Right lobe of liver (tissue), 6 donors: Measurements from ENCODE around the gene PRKCA. TPM values are rescaled to one million over a fixed set of nuclear protein-coding genes. Genes with fewer than 3 reads are reported as not detected.

Source experiments
- ATAC-seq, 4 donors: fragments of 200-7000 bp; cut with Tn5 transposase; one replicate each; pipeline ENCODE4 v1.9.1; 2020; ENCODE audit warnings: mild to moderate bottlenecking in 4 of 4, moderate library complexity in 4 of 4
- DNase-seq, 3 donors: peaks; one replicate each; pipeline ENCODE4 v3.0.0-alpha.2; 2020
- H3K27ac ChIP-seq, 3 donors: fragments of 200-600 bp; one replicate each; pipeline ENCODE4 v1.8.0; 2022
- H3K27me3 ChIP-seq, 2 donors: fragments of 200-600 bp; one replicate each; pipeline ENCODE4 v1.8.0; 2022
- H3K36me3 ChIP-seq, 4 donors: fragments of 200-600 bp; sonication (generic) in 1 of 4; one replicate each; pipeline versions ENCODE4 v1.5.1 to v1.8.0; 2017 to 2022; ENCODE audit warnings: control low read depth in 1 of 4
- H3K4me1 ChIP-seq, 4 donors: fragments of 200-600 bp; sonication (generic) in 1 of 4; one replicate each; pipeline versions ENCODE4 v1.5.1 to v1.8.0; 2017 to 2022; ENCODE audit warnings: control low read depth in 1 of 4
- H3K4me3 ChIP-seq, 3 donors: fragments of 200-600 bp; one replicate each; pipeline ENCODE4 v1.8.0; 2022
- H3K9me3 ChIP-seq, 4 donors: fragments of 200-600 bp; sonication (generic) in 1 of 4; one replicate each; pipeline versions ENCODE4 v1.5.1 to v1.8.0; 2017 to 2022; ENCODE audit warnings: control low read depth in 1 of 4
- POLR2A ChIP-seq: fragments of 450-650 bp; IDR thresholded peaks from one replicate; pipeline ENCODE4 v1.6.1; 2017; ENCODE audit warnings: antibody characterized with exemption, mild to moderate bottlenecking
- WGBS: methylation state at CpG from one replicate; pipeline ENCODE4 v1.1.6; 2018; ENCODE audit warnings: low coverage, low lambda C conversion rate; ENCODE audit not compliant: insufficient coverage; ENCODE audit errors: missing lambda C conversion rate; 5-methylcytosine and 5-hydroxymethylcytosine counted together
- intact Hi-C, 2 donors: fragments of 100-400 bp; cut with DNase I; formaldehyde crosslinking; loops; one replicate each; pipeline versions ENCODE4 v1.11.2 to v1.14.1; 2022
- total RNA-seq, 6 experiments: library from RNA; depleted of rRNA in 2 of 6; stranded (reverse); fragments of >200 nt in 2 of 6; fragmentation: NEBNext Ultra II Directional in 3 of 6; extraction: Animal tissue kit (Norgen Biotek cat#: 25700) in 3 of 6; gene quantifications; one replicate each; pipeline versions ENCODE4 v1.1.0 to v1.2.4, GENCODE V29; 2016 to 2023
- TF ChIP-seq, protein P1 (sequence below), 4 donors: fragments of 200-600 bp in 3 of 4; fragments of 450-650 bp in 1 of 4; IDR thresholded peaks; one replicate each; pipeline versions ENCODE4 v1.5.1 to v1.8.0; 2016 to 2022; ENCODE audit warnings: antibody characterized with exemption in 4 of 4, mild to moderate bottlenecking in 2 of 4
- donor health status: DM: no; HTN: yes; CAD: no.
- donor health status: DM: no; HTN: no; CAD: no.
- donor health status: DM: no; HTN: no; CAD: no.
- donor health status: DM: no; HTN: yes; CAD: no.
- donor health status: DM: no; HTN: yes; CAD: no.

The PRKCA gene
- total RNA-seq, 6 experiments from 2014 or later, result 11.7 to 23.0 (median 18.7) TPM

DNA sequence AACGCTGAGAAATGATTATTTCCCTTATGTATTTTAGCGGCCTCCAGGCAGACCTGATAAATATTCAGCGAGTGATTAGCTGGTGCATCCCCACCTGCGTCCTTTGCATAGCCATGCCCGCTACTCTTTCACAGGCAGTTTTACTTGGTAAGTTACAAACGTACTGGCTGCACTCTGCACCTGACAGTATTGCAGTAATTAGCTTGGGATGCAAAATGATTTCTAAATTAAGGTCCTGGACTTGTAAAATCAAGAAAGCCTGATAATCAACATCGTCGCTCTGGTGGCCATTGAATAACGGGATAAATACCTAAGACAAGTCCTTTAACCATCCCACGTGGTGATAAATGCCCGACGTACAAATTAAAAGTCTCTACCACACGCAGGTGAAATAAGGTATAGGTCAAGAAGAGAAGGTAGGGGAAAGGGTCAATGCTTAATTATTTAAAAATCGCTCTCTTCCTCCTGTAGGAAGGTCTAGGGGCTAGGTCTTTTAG lies 998 bp upstream of the PRKCA start:
- H3K9me3 ChIP-seq, result no peaks in the 10 kb centered on the region
- peak overlapping the region in 1 of 3 donors; percentile 61 for H3K27ac ChIP-seq
- TF ChIP-seq, protein P1, sequence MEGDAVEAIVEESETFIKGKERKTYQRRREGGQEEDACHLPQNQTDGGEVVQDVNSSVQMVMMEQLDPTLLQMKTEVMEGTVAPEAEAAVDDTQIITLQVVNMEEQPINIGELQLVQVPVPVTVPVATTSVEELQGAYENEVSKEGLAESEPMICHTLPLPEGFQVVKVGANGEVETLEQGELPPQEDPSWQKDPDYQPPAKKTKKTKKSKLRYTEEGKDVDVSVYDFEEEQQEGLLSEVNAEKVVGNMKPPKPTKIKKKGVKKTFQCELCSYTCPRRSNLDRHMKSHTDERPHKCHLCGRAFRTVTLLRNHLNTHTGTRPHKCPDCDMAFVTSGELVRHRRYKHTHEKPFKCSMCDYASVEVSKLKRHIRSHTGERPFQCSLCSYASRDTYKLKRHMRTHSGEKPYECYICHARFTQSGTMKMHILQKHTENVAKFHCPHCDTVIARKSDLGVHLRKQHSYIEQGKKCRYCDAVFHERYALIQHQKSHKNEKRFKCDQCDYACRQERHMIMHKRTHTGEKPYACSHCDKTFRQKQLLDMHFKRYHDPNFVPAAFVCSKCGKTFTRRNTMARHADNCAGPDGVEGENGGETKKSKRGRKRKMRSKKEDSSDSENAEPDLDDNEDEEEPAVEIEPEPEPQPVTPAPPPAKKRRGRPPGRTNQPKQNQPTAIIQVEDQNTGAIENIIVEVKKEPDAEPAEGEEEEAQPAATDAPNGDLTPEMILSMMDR (IDR thresholded peaks at IDR 0.05), result no peak
- no peak for TF ChIP-seq POLR2A
- H3K36me3 ChIP-seq, result no peaks in the 10 kb centered on the region
- intact Hi-C loops, result no loop called here
- peaks cover 0 to 20% (median 2%) of the 10 kb centered on the region in 4 donors for H3K4me1 ChIP-seq
- 43% methylated on average over 14 of the region's 14 CpGs for WGBS
- DNase-seq (no peak), ATAC-seq (no peak)
- peak overlapping the region; percentile 79 to 88 (median 79) for H3K4me3 ChIP-seq
- H3K27me3 ChIP-seq, result no peaks in the 10 kb centered on the region

DNA sequence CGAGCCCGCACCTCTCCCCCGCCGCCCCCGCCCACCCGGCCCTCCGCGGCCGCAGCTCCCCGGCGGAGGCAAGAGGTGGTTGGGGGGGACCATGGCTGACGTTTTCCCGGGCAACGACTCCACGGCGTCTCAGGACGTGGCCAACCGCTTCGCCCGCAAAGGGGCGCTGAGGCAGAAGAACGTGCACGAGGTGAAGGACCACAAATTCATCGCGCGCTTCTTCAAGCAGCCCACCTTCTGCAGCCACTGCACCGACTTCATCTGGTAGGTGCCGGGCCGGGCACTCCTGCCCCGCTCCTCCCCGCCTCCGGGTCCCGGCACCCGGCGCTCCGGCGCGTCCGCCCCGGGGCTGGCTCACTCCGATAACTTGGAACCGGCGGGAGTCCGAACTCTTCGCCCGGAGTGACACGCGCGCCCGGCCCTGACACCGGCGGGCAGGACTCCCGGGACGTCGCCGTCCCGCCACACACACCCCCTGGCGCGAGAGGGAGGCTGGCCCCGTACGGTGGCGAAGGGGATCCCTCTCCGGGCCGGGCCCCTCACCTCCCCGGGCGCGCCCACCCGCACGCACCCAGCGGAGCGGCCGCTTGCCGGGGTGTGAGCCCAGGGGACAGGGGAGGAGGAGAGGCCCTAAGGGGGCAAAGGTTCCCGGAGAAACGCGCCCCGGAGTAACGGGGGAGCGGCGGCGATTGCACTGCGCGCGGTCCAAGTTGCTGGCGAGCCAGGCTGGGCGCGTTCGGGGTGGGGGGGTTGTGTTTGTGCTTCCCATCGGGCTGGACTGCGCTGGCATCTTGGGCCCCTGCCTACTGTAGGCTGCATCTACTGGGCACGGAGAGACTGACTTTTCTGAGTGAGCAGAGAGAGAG lies 581 bp downstream of the PRKCA start:
- H3K27ac ChIP-seq, result peak overlapping the region; percentile 75 to 80 (median 79)
- intact Hi-C loops, result no loop called here
- DNase-seq, result peak; percentile 66 to 90 (median 84)
- peak; percentile 62 to 79 (median 73) for ATAC-seq
- peaks cover 0 to 20% (median 2%) of the 10 kb centered on the region in 4 donors for H3K4me1 ChIP-seq
- no peaks in the 10 kb centered on the region for H3K27me3 ChIP-seq
- TF ChIP-seq, protein P1 (IDR thresholded peaks at IDR 0.05), result no peak
- peak; percentile 54 for TF ChIP-seq POLR2A
- no peaks in the 10 kb centered on the region for H3K9me3 ChIP-seq
- peak overlapping the region; percentile 79 to 91 (median 87) for H3K4me3 ChIP-seq
- no peaks in the 10 kb centered on the region for H3K36me3 ChIP-seq
- WGBS, result 0% methylated on average over 16 of the region's 91 CpGs

DNA sequence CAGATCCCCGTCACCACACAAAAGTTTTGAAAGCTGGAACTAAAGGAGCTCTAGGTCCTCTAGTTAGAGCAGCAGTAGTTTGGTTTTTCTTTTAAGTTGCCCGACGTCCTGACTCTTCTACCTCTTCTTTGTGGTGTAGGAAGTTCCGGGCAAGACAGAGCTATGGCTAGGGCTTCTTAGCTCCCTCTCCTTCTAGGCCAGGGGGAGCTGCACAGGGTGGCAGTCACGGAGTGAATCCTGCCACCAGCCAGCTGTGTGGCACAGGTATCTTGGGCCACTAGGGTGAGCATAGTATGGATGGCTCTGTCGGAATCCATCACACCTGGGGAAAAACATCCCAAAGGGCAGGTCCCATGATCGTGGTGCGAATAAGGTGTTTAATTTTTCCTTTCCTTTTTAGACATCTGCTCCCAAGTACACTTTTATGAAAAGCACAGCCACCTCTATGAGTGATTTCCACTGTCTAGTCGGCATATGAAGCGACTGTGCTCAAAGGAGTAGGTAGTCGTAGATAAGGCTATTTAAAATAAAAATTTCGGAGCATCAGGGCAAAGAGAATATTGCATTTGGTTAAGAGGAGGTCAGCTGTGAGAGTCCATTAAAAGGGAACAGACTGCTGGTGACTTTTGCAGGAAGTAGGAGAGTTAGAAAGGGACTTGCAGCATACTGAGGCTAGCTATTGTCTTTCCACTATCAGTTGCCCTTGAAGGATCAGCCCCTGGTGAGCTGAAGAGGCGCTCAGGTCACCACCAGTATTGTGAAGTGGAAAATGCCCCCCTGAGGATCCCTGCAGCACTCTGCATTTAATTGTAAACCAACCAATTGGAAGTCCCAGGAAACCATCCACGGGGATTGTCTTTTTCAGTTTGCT lies 2.1 kb downstream of the PRKCA start:
- intact Hi-C loops, result no loop called here
- H3K27me3 ChIP-seq, result no peaks in the 10 kb centered on the region

DNA sequence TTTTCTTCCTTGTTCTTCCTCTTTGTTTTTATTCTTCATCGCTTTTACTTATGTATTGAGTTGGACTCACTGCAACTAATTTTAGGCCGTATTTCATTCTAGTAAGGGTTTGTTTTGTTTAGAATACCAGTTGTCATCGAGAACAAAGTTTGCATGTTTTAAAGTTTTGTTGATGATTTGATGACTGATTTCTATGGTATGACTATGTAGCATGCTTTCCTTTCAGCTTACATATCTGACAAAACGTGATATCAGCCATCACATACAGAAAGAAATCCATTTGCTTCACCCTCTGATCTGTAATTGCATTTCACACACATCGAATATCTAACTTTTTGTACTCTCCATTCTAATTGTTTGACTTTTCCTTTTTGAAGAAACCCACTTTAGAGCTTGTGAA lies 4.0 kb downstream of the PRKCA start:
- DNase-seq (no peak), ATAC-seq (no peak)
- WGBS, result 62% methylated on average over 5 of the region's 5 CpGs
- H3K9me3 ChIP-seq, result no peaks in the 10 kb centered on the region
- intact Hi-C loops, result no loop called here
- H3K4me3 ChIP-seq, result no peak overlapping the region
- no peaks in the 10 kb centered on the region for H3K36me3 ChIP-seq
- H3K27ac ChIP-seq, result no peak overlapping the region
- H3K4me1 ChIP-seq, result peaks cover 0 to 20% (median 2%) of the 10 kb centered on the region in 4 donors
- H3K27me3 ChIP-seq, result no peaks in the 10 kb centered on the region
- TF ChIP-seq, protein P1 (IDR thresholded peaks at IDR 0.05), result no peak
- TF ChIP-seq POLR2A, result no peak

More for the DNA sequence above, 2.1 kb downstream of the PRKCA start:
- Histone ChIP-seq H3K9me3 (no peaks in the 10 kb centered on the region), H3K27ac (peak overlapping the region; percentile 41 to 80 (median 79)), H3K4me1 (peaks cover 0 to 20% (median 2%) of the 10 kb centered on the region in 4 donors), H3K36me3 (no peaks in the 10 kb centered on the region), H3K4me3 (peak overlapping the region; percentile 79 to 91 (median 87))
- TF ChIP-seq, protein P1 (IDR thresholded peaks at IDR 0.05), result no peak
- TF ChIP-seq POLR2A, result no peak
- 18% methylated on average over 14 of the region's 14 CpGs for WGBS
- peak; percentile 8 to 43 (median 35) for ATAC-seq
- peak in 1 of 3 donors; percentile 29 for DNase-seq
